Psoas muscle (tissue), 8 donors: ENCODE data around the gene DNAJC5G. TPM values are rescaled to one million over a fixed set of nuclear protein-coding genes. Genes with fewer than 3 reads are reported as not detected.

ENCODE experiments used
- ATAC-seq, 4 donors: fragments of 200-7000 bp; cut with Tn5 transposase; one replicate each; pipeline ENCODE4 v1.9.1; 2020; ENCODE audit warnings: moderate library complexity in 3 of 4, mild to moderate bottlenecking in 2 of 4
- DNase-seq, 2 donors: peaks; one replicate each; pipeline ENCODE4 v3.0.0-alpha.2; 2020
- H3K27ac ChIP-seq: fragments of 200-600 bp; one replicate; pipeline ENCODE4 v1.8.0; 2022
- H3K27me3 ChIP-seq, 3 donors: fragments of 200-600 bp in 1 of 3; one replicate each; pipeline versions ENCODE4 v1.6.1 to v1.8.0; 2013 to 2022; ENCODE audit warnings: low read length in 2 of 3, mild to moderate bottlenecking in 2 of 3, moderate library complexity in 1 of 3; ENCODE audit not compliant: insufficient read depth in 3 of 3
- H3K36me3 ChIP-seq, 2 donors: fragments of 200-600 bp in 1 of 2; one replicate each; pipeline versions ENCODE4 v1.6.1 to v1.8.0; 2013 to 2022; ENCODE audit warnings: low read depth in 1 of 2, mild to moderate bottlenecking in 1 of 2, moderate library complexity in 1 of 2; ENCODE audit not compliant: insufficient read depth in 1 of 2
- H3K4me1 ChIP-seq: fragments of 200-600 bp; one replicate; pipeline ENCODE4 v1.8.0; 2022
- H3K4me3 ChIP-seq: fragments of 200-600 bp; one replicate; pipeline ENCODE4 v1.8.0; 2022; ENCODE audit warnings: mild to moderate bottlenecking
- H3K9me3 ChIP-seq: fragments of 200-600 bp; one replicate; pipeline ENCODE4 v1.8.0; 2022
- CTCF ChIP-seq: fragments of 200-600 bp; IDR thresholded peaks from one replicate; pipeline ENCODE4 v1.8.0; 2022; ENCODE audit warnings: antibody characterized with exemption
- WGBS, 3 donors: extraction: QIAGEN DNeasy Blood & Tissue Kit; methylation state at CpG; one replicate each; pipeline versions ENCODE4 v1.1.6 to v1.1.7; 2013; 5-methylcytosine and 5-hydroxymethylcytosine counted together
- intact Hi-C, 2 donors: fragments of 100-400 bp; cut with DNase I; formaldehyde crosslinking; loops; one replicate each; pipeline versions ENCODE4 v1.11.0 to v1.14.2; 2022
- polyA plus RNA-seq, 3 donors: library from polyadenylated mRNA; stranded (reverse); fragments of 200-250 nt; gene quantifications; one replicate each; pipeline ENCODE4 v1.2.3, GENCODE V29; 2013
- total RNA-seq, 4 donors: library from RNA; stranded (reverse); fragmentation: NEBNext Ultra II Directional in 2 of 4; extraction: Animal tissue kit (Norgen Biotek cat#: 25700) in 2 of 4; gene quantifications; one replicate each; pipeline versions ENCODE4 v1.2.1 to v1.2.4, GENCODE V29; 2021 to 2023
- donor health status: healthy with polysubstance abuse.
- donor health status: DM: no; HTN: no; CAD: no; lungs with moderate emphysema.
- donor health status: Bipolar disorder and iron deficiency.
- donor health status: healthy.
- donor health status: DM: yes; HTN: yes; CAD: no.
- donor health status: DM: no; HTN: no; CAD: no.
- donor health status: DM: no; HTN: no; CAD: no.
- donor health status: DM: yes; HTN: yes; CAD: no.

Gene DNAJC5G
- total and polyA plus RNA-seq, 7 donors, result not detected

- intact Hi-C loops, result no loop called here
- Histone ChIP-seq H3K4me3 (no peak overlapping the region), H3K27ac (no peak overlapping the region), H3K9me3 (no peaks in the 10 kb centered on the region), H3K36me3 (peaks cover 0 to 64% of the 10 kb centered on the region in 2 donors), H3K4me1 (no peaks in the 10 kb centered on the region), H3K27me3 (no peaks in the 10 kb centered on the region)
- 82 to 87% (median 82%) methylated on average over 14 to 19 of the region's 19 CpGs for WGBS, 3 donors
- ATAC-seq (no peak), DNase-seq (peak in 1 of 2 donors; percentile 29)
- no peak for TF ChIP-seq CTCF
These were observed 31.7 kb upstream of the DNAJC5G start for GRCh38 chr2:27243391-27244130.

- no peak overlapping the region for H3K27ac ChIP-seq
- intact Hi-C loops, result no loop called here
- no peaks in the 10 kb centered on the region for H3K27me3 ChIP-seq
- 64 to 75% (median 74%) methylated on average over 10 of the region's 10 CpGs for WGBS, 3 donors
- no peak for TF ChIP-seq CTCF
- DNase-seq (no peak), ATAC-seq (no peak)
- H3K4me1 ChIP-seq, result peaks cover 3% of the 10 kb centered on the region
- peaks cover 0 to 49% of the 10 kb centered on the region in 2 donors for H3K36me3 ChIP-seq
- H3K4me3 ChIP-seq, result no peak overlapping the region
- no peaks in the 10 kb centered on the region for H3K9me3 ChIP-seq
These were observed 30.1 kb upstream of the DNAJC5G start for GRCh38 chr2:27245116-27245515.

- Histone ChIP-seq H3K27ac (no peak overlapping the region), H3K36me3 (peaks cover 0 to 44% of the 10 kb centered on the region in 2 donors), H3K4me3 (no peak overlapping the region), H3K27me3 (no peaks in the 10 kb centered on the region), H3K9me3 (no peaks in the 10 kb centered on the region), H3K4me1 (peaks cover 7% of the 10 kb centered on the region)
- DNase-seq (no peak), ATAC-seq (no peak)
- 67 to 77% (median 75%) methylated on average over 4 of the region's 4 CpGs for WGBS, 3 donors
- intact Hi-C loops, result no loop called here
- no peak for TF ChIP-seq CTCF
These were observed 29.6 kb upstream of the DNAJC5G start for GRCh38 chr2:27245626-27246025.

DNA sequence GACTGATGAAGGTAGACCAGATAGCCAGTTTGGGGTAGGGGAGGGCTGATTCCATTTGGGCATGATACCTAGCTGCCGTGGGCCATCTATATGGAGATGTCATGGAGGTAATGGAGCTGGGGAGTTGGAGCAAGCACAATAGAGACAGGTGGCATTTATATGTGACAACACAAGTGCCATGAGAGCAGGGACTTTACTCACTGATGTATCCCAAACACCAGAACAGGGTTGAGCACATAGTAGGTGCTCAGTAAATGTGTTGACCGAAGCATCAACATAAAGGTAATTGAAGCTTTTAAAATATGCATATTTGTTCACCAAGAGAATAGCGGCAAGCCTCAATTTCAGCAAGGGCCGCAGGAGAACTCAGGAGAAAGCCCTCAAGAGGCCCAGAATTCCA, 27.3 kb upstream of the DNAJC5G start:
- ATAC-seq, result no peak
- WGBS, 3 donors, result 59 to 76% (median 71%) methylated on average over 4 of the region's 4 CpGs
- no peak overlapping the region for H3K27ac ChIP-seq
- intact Hi-C loops, result no loop called here
- H3K36me3 ChIP-seq, result peaks cover 0 to 21% of the 10 kb centered on the region in 2 donors
- peaks cover 7% of the 10 kb centered on the region for H3K4me1 ChIP-seq
- H3K9me3 ChIP-seq, result no peaks in the 10 kb centered on the region
- no peak overlapping the region for H3K4me3 ChIP-seq
- DNase-seq, result no peak
- TF ChIP-seq CTCF, result no peak
- no peaks in the 10 kb centered on the region for H3K27me3 ChIP-seq
